CD14-positive monocyte (primary cell): ENCODE measurements around the gene ICA1L. TPM values are rescaled to one million over a fixed set of nuclear protein-coding genes. Genes with fewer than 3 reads are reported as not detected.

Experiments
- DNase-seq, 3 donors: peaks; one replicate each; pipeline ENCODE4 v3.0.0-alpha.2; 2011 to 2022
- H2AFZ ChIP-seq: 2 replicates; pipeline ENCODE4 v1.6.0; 2012; ENCODE audit warnings: mild to moderate bottlenecking, low read depth, low read length, inconsistent platforms; ENCODE audit not compliant: insufficient read depth, poor library complexity, severe bottlenecking
- H3K27ac ChIP-seq, 2 donors: 1 replicate in 1 of 2; 2 replicates in 1 of 2; pipeline ENCODE4 v1.5.1; 2012 to 2013; ENCODE audit warnings: low read length in 2 of 2, control low read depth in 1 of 2, inconsistent platforms in 1 of 2, low read depth in 1 of 2, mild to moderate bottlenecking in 1 of 2
- H3K27me3 ChIP-seq, 2 donors: one replicate each; pipeline versions ENCODE4 v1.6.0 to v1.6.1; 2011 to 2013; ENCODE audit warnings: low read length in 2 of 2; ENCODE audit not compliant: control insufficient read depth in 2 of 2, insufficient read depth in 2 of 2
- H3K36me3 ChIP-seq, 2 donors: replicated peaks in 1 of 2; 1 replicate in 1 of 2; 2 replicates in 1 of 2; pipeline versions ENCODE4 v1.5.1 to v1.6.1; 2012 to 2013; ENCODE audit warnings: low read length in 2 of 2, control low read depth in 1 of 2, inconsistent platforms in 1 of 2, mild to moderate bottlenecking in 1 of 2; ENCODE audit not compliant: insufficient read depth in 2 of 2, control insufficient read depth in 1 of 2
- H3K4me1 ChIP-seq, 2 donors: 1 replicate in 1 of 2; 2 replicates in 1 of 2; pipeline versions ENCODE4 v1.5.1 to v1.6.1; 2012 to 2013; ENCODE audit warnings: low read length in 2 of 2, control low read depth in 1 of 2, inconsistent platforms in 1 of 2, mild to moderate bottlenecking in 1 of 2, moderate library complexity in 1 of 2; ENCODE audit not compliant: insufficient read depth in 2 of 2, control insufficient read depth in 1 of 2
- H3K4me2 ChIP-seq: replicated peaks from 2 replicates; pipeline ENCODE3; 2012; ENCODE audit warnings: low read length, moderate library complexity, mild to moderate bottlenecking; ENCODE audit not compliant: poor library complexity, severe bottlenecking; ENCODE audit errors: extremely low read depth
- H3K4me3 ChIP-seq, 3 experiments: fragments of 200-600 bp in 1 of 3; sonication (generic) in 1 of 3; replicated peaks in 1 of 3; 1 replicate in 2 of 3; 2 replicates in 1 of 3; pipeline ENCODE4 v1.5.1; 2011 to 2013; ENCODE audit warnings: low read length in 3 of 3, mild to moderate bottlenecking in 3 of 3, control low read depth in 2 of 3, low read depth in 2 of 3, inconsistent platforms in 1 of 3, moderate library complexity in 1 of 3
- H3K79me2 ChIP-seq: 2 replicates; pipeline ENCODE4 v1.6.0; 2012; ENCODE audit warnings: mild to moderate bottlenecking, control low read depth, inconsistent platforms, low read length, moderate library complexity; ENCODE audit not compliant: insufficient read depth
- H3K9ac ChIP-seq: 2 replicates; pipeline ENCODE4 v1.6.0; 2017; ENCODE audit warnings: low read length, mild to moderate bottlenecking; ENCODE audit not compliant: insufficient read depth, poor library complexity, severe bottlenecking
- H3K9me3 ChIP-seq, 2 donors: replicated peaks in 1 of 2; 1 replicate in 1 of 2; 2 replicates in 1 of 2; pipeline versions ENCODE4 v1.5.1 to v1.6.1; 2012 to 2013; ENCODE audit warnings: low read length in 2 of 2, control low read depth in 1 of 2; ENCODE audit not compliant: control insufficient read depth in 1 of 2, insufficient read depth in 1 of 2
- H4K20me1 ChIP-seq: 2 replicates; pipeline ENCODE4 v1.6.0; 2012; ENCODE audit warnings: mild to moderate bottlenecking, low read length, control low read depth, moderate library complexity; ENCODE audit not compliant: insufficient read depth
- H3K27ac Mint-ChIP-seq, 7 donors: one replicate each; pipeline ENCODE4 v1.8.0; 2020; ENCODE audit warnings: mild to moderate bottlenecking in 7 of 7, mixed read lengths in 7 of 7, moderate library complexity in 6 of 7, inconsistent platforms in 2 of 7
- H3K27me3 Mint-ChIP-seq, 3 donors: one replicate each; pipeline ENCODE4 v1.8.0; 2021 to 2022; ENCODE audit warnings: low read depth in 3 of 3, mild to moderate bottlenecking in 3 of 3, mixed read lengths in 3 of 3, moderate library complexity in 3 of 3, inconsistent platforms in 1 of 3
- H3K36me3 Mint-ChIP-seq, 2 donors: one replicate each; pipeline ENCODE4 v1.8.0; 2020; ENCODE audit warnings: mixed read lengths in 2 of 2, inconsistent platforms in 1 of 2, mild to moderate bottlenecking in 1 of 2
- H3K4me1 Mint-ChIP-seq: one replicate; pipeline ENCODE4 v1.8.0; 2020; ENCODE audit warnings: mild to moderate bottlenecking, mixed read lengths
- H3K4me3 Mint-ChIP-seq, 2 donors: one replicate each; pipeline ENCODE4 v1.8.0; 2020; ENCODE audit warnings: mild to moderate bottlenecking in 2 of 2, mixed read lengths in 2 of 2, moderate library complexity in 1 of 2
- H3K9me3 Mint-ChIP-seq, 7 donors: one replicate each; pipeline ENCODE4 v1.8.0; 2020 to 2022; ENCODE audit warnings: mixed read lengths in 7 of 7, mild to moderate bottlenecking in 6 of 7, moderate library complexity in 6 of 7, inconsistent platforms in 2 of 7
- WGBS: methylation state at CpG from one replicate; pipeline ENCODE4 v1.1.5; 2013; ENCODE audit warnings: missing lambda C conversion rate; ENCODE audit not compliant: insufficient coverage; 5-methylcytosine and 5-hydroxymethylcytosine counted together
- intact Hi-C, 2 donors: fragments of 100-400 bp; cut with micrococcal nuclease; formaldehyde crosslinking; loops; one replicate each; pipeline versions ENCODE4 v1.15.0 to v1.15.1; 2023
- polyA plus RNA-seq, 3 donors: library from polyadenylated mRNA; depleted of rRNA in 1 of 3; unstranded in 2 of 3; stranded (reverse) in 1 of 3; fragments of 300-500 nt in 2 of 3; fragments of >200 nt in 1 of 3; fragmentation: Illumina TruSeq in 2 of 3; gene quantifications; 1 replicate in 2 of 3; 2 replicates in 1 of 3; pipeline ENCODE4 v1.2.3, GENCODE V29; 2012 to 2021
- TF ChIP-seq, protein P1 (sequence below): fragments of 200-600 bp; IDR thresholded peaks from one replicate; pipeline ENCODE4 v1.8.0; 2022; ENCODE audit warnings: antibody characterized with exemption, mild to moderate bottlenecking

Gene ICA1L
- polyA plus RNA-seq, 3 donors: 0.17 to 0.85 (median 0.57) TPM

DNA sequence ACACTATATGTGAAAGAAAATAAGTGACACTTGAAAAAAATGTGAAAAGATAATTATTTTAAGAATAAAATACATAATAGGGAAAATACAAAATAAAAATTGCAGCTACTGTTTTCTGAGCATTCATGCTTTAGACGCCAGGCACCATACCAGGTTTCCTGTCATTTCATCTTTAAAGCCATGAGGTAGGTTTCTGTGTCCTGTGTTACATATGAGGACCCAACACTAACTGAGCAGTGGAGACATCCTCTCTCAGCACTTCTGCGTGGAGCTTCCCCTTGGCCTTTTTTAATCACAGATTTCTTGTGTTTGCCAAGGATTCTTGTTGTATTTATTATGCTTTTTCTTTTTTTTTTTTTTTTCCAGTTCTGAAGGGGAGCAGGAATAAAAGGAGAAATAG, 119.5 kb downstream of the ICA1L start:
- peaks cover 17 to 21% of the 10 kb centered on the region in 2 donors for H3K36me3 Mint-ChIP-seq
- Histone ChIP-seq H3K9ac (no peak overlapping the region), H3K4me3 (no peak overlapping the region), H3K36me3 (peaks cover 6 to 12% of the 10 kb centered on the region in 2 donors), H3K4me1 (no peaks in the 10 kb centered on the region), H3K9me3 (no peaks in the 10 kb centered on the region), H3K4me2 (no peak overlapping the region), H2AFZ (no peak overlapping the region), H3K27me3 (no peaks in the 10 kb centered on the region), H3K27ac (no peak overlapping the region), H3K79me2 (no peaks in the 10 kb centered on the region), H4K20me1 (no peaks in the 10 kb centered on the region)
- peaks cover 0 to 5% (median 2%) of the 10 kb centered on the region in 7 donors for H3K9me3 Mint-ChIP-seq
- no peak overlapping the region for H3K27ac Mint-ChIP-seq
- intact Hi-C loops: no loop called here
- no peak for DNase-seq
- peaks cover 0 to 3% (median 2%) of the 10 kb centered on the region in 3 donors for H3K27me3 Mint-ChIP-seq
- H3K4me1 Mint-ChIP-seq: peaks cover 7% of the 10 kb centered on the region
- no CpG with 5 or more reads among the region's 2 CpGs for WGBS
- TF ChIP-seq, protein P1, sequence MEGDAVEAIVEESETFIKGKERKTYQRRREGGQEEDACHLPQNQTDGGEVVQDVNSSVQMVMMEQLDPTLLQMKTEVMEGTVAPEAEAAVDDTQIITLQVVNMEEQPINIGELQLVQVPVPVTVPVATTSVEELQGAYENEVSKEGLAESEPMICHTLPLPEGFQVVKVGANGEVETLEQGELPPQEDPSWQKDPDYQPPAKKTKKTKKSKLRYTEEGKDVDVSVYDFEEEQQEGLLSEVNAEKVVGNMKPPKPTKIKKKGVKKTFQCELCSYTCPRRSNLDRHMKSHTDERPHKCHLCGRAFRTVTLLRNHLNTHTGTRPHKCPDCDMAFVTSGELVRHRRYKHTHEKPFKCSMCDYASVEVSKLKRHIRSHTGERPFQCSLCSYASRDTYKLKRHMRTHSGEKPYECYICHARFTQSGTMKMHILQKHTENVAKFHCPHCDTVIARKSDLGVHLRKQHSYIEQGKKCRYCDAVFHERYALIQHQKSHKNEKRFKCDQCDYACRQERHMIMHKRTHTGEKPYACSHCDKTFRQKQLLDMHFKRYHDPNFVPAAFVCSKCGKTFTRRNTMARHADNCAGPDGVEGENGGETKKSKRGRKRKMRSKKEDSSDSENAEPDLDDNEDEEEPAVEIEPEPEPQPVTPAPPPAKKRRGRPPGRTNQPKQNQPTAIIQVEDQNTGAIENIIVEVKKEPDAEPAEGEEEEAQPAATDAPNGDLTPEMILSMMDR: no peak
- H3K4me3 Mint-ChIP-seq: no peak overlapping the region

DNA sequence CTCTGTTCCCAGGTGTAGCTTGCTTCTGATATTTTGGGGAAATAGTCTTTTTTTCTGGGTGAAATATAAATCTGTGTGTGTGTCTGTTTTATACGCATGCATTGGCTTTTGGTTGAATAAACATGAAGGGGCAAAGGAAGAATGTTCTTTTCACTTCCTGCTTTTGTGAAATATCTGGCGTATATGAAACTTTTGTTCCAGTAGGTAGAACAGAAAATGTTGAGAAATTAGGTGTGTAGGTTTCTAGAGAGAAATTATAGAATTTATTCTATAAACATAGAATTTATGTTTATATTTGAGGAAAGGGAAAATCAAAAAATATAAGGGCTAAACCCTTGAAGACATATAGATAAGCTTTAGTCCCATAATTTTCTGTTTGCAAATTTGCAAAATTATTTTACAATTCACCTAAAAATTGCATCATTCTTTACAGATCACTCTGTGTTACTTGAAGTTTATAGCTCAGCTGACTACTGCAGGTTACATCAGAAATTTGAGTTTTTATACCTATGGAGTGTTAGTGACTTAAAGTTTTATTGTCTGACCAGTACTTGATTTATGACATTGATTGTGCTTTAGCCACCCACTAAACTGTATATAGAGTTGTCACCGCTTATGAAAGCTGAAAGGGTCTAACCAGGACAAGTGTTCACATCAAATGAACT, 120.7 kb downstream of the ICA1L start:
- Mint-ChIP-seq H3K27ac (peak overlapping the region in 2 of 7 donors; percentile 20 to 39), H3K4me1 (peaks cover 7% of the 10 kb centered on the region), H3K27me3 (peaks cover 0 to 3% (median 0%) of the 10 kb centered on the region in 3 donors), H3K4me3 (no peak overlapping the region), H3K9me3 (peaks cover 0 to 5% (median 2%) of the 10 kb centered on the region in 7 donors), H3K36me3 (peaks cover 6 to 9% of the 10 kb centered on the region in 2 donors)
- Histone ChIP-seq H3K27ac (peak overlapping the region in 1 of 2 donors; percentile 23), H3K4me3 (no peak overlapping the region), H3K79me2 (no peaks in the 10 kb centered on the region), H3K4me2 (no peak overlapping the region), H3K36me3 (peaks cover 0 to under 1% of the 10 kb centered on the region in 2 donors), H3K9ac (no peak overlapping the region), H4K20me1 (no peaks in the 10 kb centered on the region), H3K27me3 (no peaks in the 10 kb centered on the region), H2AFZ (no peak overlapping the region), H3K4me1 (no peaks in the 10 kb centered on the region), H3K9me3 (no peaks in the 10 kb centered on the region)
- DNase-seq: no peak
- TF ChIP-seq, protein P1: no peak
- intact Hi-C loops: no loop called here
- no CpG with 5 or more reads among the region's 3 CpGs for WGBS
